ENCODE results near the gene ARHGAP29. TPM values are rescaled to one million over a fixed set of nuclear protein-coding genes. Genes with fewer than 3 reads are reported as not detected.
A peak's percentile ranks its signal among the peaks of the same experiment; 100 is the strongest.

The ARHGAP29 gene
- total RNA-seq, 4 donors from 2014 or later: 1.4 to 30.5 (median 5.6) TPM

GRCh38 chr1:94243665-94244064 is 6.3 kb upstream of the ARHGAP29 start:
- Histone ChIP-seq H3K36me3 (no peaks in the 10 kb centered on the region), H3K27me3 (peaks cover 0 to 56% (median 4%) of the 10 kb centered on the region in 4 donors), H3K9me3 (peaks cover 0 to 8% (median 0%) of the 10 kb centered on the region in 3 donors), H3K27ac (no peak overlapping the region), H3K4me1 (peaks cover 0 to 20% (median 2%) of the 10 kb centered on the region in 3 donors), H3K4me3 (no peak overlapping the region)
- 84 to 88% methylated on average over 2 of the region's 2 CpGs for WGBS, 2 donors
- no peak for TF ChIP-seq CTCF (IDR thresholded peaks at IDR 0.05)
- TF ChIP-seq POLR2A (IDR thresholded peaks at IDR 0.05): no peak
- intact Hi-C loops (cut with DNase I): no loop called here
- no peak for DNase-seq

GRCh38 chr1:94240822-94241221 is 3.4 kb upstream of the ARHGAP29 start:
- peaks cover 0 to 8% (median 0%) of the 10 kb centered on the region in 3 donors for H3K9me3 ChIP-seq
- no peak overlapping the region for H3K27ac ChIP-seq
- no peak for DNase-seq
- TF ChIP-seq POLR2A (IDR thresholded peaks at IDR 0.05): no peak
- TF ChIP-seq CTCF (IDR thresholded peaks at IDR 0.05): no peak
- peaks cover 0 to 25% (median 0%) of the 10 kb centered on the region in 3 donors for H3K4me1 ChIP-seq
- no peaks in the 10 kb centered on the region for H3K36me3 ChIP-seq
- intact Hi-C loops (cut with DNase I): no loop called here
- no peak overlapping the region for H3K4me3 ChIP-seq
- peaks cover 0 to 64% (median 2%) of the 10 kb centered on the region in 4 donors for H3K27me3 ChIP-seq

- peaks cover 0 to 30% (median 0%) of the 10 kb centered on the region in 3 donors for H3K4me1 ChIP-seq
- peaks cover 0 to 8% (median 0%) of the 10 kb centered on the region in 3 donors for H3K9me3 ChIP-seq
- DNase-seq: no peak
- intact Hi-C loops (cut with DNase I): loop anchor here (5.0 to 10.0 kb wide), 2 partner anchors 85 to 192 kb away; no protein-coding TSS in a partner anchor
- H3K27me3 ChIP-seq: peaks cover 0 to 64% (median 2%) of the 10 kb centered on the region in 4 donors
- TF ChIP-seq CTCF (IDR thresholded peaks at IDR 0.05) (no peak), POLR2A (IDR thresholded peaks at IDR 0.05) (no peak)
- H3K4me3 ChIP-seq: no peak overlapping the region
- H3K27ac ChIP-seq: no peak overlapping the region
- no peaks in the 10 kb centered on the region for H3K36me3 ChIP-seq
Measured at GRCh38 chr1:94239796-94240195, 2.4 kb upstream of the ARHGAP29 start.

DNA sequence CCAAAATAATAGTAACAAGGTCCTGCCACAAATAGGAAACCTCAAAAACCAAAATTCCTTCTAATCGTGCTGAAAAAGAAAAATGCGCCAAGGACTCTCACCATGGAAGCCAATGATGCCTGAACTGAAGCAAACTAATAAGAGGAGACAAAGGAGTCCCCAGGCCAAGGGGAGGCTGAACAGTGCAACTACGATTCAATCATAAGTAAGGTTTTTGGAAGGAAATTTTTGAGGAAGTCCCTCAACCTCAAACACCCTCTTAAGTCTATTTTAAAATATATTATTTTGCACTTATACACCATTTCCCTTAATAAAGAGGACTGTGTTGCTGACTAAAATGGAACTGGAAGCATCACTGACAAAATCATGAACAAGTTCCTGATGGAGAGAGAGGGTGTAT is 1.7 kb upstream of the ARHGAP29 start:
- no peak for DNase-seq
- 62 to 64% methylated on average over 3 of the region's 3 CpGs for WGBS, 2 donors
- TF ChIP-seq CTCF (IDR thresholded peaks at IDR 0.05): no peak
- no peak for TF ChIP-seq POLR2A (IDR thresholded peaks at IDR 0.05)
- H3K4me3 ChIP-seq: no peak overlapping the region
- no peak overlapping the region for H3K27ac ChIP-seq
- H3K4me1 ChIP-seq: peaks cover 0 to 36% (median 0%) of the 10 kb centered on the region in 3 donors
- intact Hi-C loops (cut with DNase I): loop anchor here (5.0 to 10.0 kb wide), 2 partner anchors 86 to 192 kb away; no protein-coding TSS in a partner anchor
- peaks cover 0 to 8% (median 0%) of the 10 kb centered on the region in 3 donors for H3K9me3 ChIP-seq
- no peaks in the 10 kb centered on the region for H3K36me3 ChIP-seq
- peaks cover 0 to 66% (median 2%) of the 10 kb centered on the region in 4 donors for H3K27me3 ChIP-seq

DNA sequence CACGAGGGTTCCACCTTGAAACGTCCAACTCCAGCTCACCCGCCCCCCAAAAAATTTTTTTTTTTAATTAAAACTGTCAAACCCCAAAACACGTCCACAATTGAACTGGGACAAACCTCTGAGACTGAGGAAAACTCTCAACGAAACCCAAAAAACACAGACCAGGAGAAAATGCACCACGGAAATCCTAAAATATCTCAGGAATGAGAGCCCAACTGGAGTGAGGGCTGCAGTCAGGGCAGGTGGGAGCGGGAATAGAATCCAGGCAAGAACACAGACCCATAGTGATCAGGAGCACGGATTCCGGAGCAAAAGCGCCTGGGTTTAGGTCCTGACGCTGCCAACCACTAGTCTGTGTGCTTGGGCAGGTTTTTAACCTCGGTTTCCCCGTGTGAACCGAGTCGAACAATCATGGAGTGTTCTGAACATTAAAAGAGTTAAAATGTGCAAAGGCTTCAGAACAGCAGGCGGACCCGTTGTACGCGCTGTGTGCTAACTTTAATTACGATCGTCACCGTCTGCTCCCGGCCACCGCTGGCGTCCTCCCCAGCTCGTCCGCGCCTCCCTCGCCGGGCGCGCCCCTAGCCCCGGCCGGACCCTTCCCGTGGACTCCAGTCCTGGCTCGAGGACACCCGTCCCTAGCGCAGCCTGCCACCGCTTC is 624 bp downstream of the ARHGAP29 start:
- peak overlapping the region; percentile 71 to 95 (median 86) for H3K27ac ChIP-seq
- peaks cover 0 to 68% (median 2%) of the 10 kb centered on the region in 4 donors for H3K27me3 ChIP-seq
- H3K9me3 ChIP-seq: no peaks in the 10 kb centered on the region
- no peak for DNase-seq
- WGBS, 2 donors: 2 to 3% methylated on average over 15 of the region's 39 CpGs
- intact Hi-C loops (cut with DNase I): loop anchor here (5.0 to 10.0 kb wide), 2 partner anchors 88 to 189 kb away; no protein-coding TSS in a partner anchor
- peak overlapping the region; percentile 60 to 89 (median 76) for H3K4me3 ChIP-seq
- H3K36me3 ChIP-seq: no peaks in the 10 kb centered on the region
- H3K4me1 ChIP-seq: peaks cover 0 to 38% (median 0%) of the 10 kb centered on the region in 3 donors
- TF ChIP-seq CTCF (IDR thresholded peaks at IDR 0.05) (peak in 1 of 6 experiments; percentile 16), POLR2A (IDR thresholded peaks at IDR 0.05) (no peak)
